ENCODE measurements around the gene UVRAG. TPM values are rescaled to one million over a fixed set of nuclear protein-coding genes. Genes with fewer than 3 reads are reported as not detected.

UVRAG gene
- total and polyA plus RNA-seq, 2 of the 13 experiments (the other 11 are each of a cell fraction or from before 2014, with no cell fraction given) = 9.7 to 17.3 TPM

DNA sequence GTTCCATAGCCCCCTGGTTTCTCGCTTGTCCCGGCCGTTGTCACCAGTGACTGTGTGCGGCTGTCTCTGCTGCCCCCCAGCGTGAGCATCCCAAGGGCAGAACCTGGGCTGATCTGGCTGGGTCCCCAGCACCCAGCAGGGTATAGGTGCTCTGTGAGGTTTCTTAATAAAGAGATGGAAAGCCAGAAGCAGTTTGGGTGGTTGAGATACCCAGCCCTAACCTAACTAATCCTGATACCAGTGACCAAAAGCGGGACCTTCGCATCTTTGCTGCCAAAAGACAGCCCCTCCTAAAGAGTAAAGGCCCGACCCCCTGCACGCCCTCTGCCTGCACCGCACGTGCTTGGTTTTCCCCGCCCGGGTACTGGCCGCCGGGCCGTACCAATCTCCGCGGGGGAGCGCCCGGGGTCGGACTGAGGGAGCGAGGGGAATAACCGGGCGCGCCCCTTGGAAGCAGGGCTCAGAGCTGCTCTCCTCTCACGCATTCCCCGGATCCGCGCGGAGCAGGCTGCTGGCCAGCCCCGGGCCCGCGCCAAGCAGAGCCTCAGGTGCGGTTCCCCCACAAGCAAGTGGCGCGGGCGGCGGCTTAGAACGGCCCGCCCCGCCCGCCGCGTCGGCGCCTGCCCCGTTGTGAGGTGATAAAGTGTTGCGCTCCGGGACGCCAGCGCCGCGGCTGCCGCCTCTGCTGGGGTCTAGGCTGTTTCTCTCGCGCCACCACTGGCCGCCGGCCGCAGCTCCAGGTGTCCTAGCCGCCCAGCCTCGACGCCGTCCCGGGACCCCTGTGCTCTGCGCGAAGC, 46.7 kb upstream of the UVRAG start, which contains the start of gene DGAT2 (continued):
- TF ChIP-seq, protein P1, sequence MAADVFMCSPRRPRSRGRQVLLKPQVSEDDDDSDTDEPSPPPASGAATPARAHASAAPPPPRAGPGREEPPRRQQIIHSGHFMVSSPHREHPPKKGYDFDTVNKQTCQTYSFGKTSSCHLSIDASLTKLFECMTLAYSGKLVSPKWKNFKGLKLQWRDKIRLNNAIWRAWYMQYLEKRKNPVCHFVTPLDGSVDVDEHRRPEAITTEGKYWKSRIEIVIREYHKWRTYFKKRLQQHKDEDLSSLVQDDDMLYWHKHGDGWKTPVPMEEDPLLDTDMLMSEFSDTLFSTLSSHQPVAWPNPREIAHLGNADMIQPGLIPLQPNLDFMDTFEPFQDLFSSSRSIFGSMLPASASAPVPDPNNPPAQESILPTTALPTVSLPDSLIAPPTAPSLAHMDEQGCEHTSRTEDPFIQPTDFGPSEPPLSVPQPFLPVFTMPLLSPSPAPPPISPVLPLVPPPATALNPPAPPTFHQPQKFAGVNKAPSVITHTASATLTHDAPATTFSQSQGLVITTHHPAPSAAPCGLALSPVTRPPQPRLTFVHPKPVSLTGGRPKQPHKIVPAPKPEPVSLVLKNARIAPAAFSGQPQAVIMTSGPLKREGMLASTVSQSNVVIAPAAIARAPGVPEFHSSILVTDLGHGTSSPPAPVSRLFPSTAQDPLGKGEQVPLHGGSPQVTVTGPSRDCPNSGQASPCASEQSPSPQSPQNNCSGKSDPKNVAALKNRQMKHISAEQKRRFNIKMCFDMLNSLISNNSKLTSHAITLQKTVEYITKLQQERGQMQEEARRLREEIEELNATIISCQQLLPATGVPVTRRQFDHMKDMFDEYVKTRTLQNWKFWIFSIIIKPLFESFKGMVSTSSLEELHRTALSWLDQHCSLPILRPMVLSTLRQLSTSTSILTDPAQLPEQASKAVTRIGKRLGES (CRISPR knock-in tag; IDR thresholded peaks at IDR 0.05; ENCODE audit: borderline replicate concordance) = peak; percentile 94
- 0 out of 2 replicates have a peak, but pooled peaks have one; percentile 61 for TF ChIP-seq ZNF235 (CRISPR knock-in tag; IDR thresholded peaks at IDR 0.05; ENCODE audit: borderline replicate concordance)
- no peak for TF ChIP-seq SP140L (CRISPR knock-in tag; IDR thresholded peaks at IDR 0.05; ENCODE audit: borderline replicate concordance)
- no peak for TF ChIP-seq ZC3H4 (CRISPR knock-in tag; IDR thresholded peaks at IDR 0.05; ENCODE audit: borderline replicate concordance)
- peak; percentile 76; the same call in 1 of the 2 replicates for TF ChIP-seq ZNF546 (CRISPR knock-in tag; conservative IDR thresholded peaks at IDR 0.05)
- TF ChIP-seq ZNF761 (CRISPR knock-in tag; conservative IDR thresholded peaks at IDR 0.05) = peak; percentile 57; the same call in 1 of the 2 replicates
- no peak for TF ChIP-seq FLYWCH1 (CRISPR knock-in tag; IDR thresholded peaks at IDR 0.05)
- TF ChIP-seq ZNF10 (CRISPR knock-in tag; IDR thresholded peaks at IDR 0.05; ENCODE audit: borderline replicate concordance, low read depth) = no peak
- peak; percentile 58; the same call in 1 of the 2 replicates for TF ChIP-seq ZNF605 (CRISPR knock-in tag; IDR thresholded peaks at IDR 0.05)
- peak; percentile 16; the same call in 1 of the 2 replicates for TF ChIP-seq ZBTB42 (CRISPR knock-in tag; IDR thresholded peaks at IDR 0.05)
- TF ChIP-seq, protein P2, sequence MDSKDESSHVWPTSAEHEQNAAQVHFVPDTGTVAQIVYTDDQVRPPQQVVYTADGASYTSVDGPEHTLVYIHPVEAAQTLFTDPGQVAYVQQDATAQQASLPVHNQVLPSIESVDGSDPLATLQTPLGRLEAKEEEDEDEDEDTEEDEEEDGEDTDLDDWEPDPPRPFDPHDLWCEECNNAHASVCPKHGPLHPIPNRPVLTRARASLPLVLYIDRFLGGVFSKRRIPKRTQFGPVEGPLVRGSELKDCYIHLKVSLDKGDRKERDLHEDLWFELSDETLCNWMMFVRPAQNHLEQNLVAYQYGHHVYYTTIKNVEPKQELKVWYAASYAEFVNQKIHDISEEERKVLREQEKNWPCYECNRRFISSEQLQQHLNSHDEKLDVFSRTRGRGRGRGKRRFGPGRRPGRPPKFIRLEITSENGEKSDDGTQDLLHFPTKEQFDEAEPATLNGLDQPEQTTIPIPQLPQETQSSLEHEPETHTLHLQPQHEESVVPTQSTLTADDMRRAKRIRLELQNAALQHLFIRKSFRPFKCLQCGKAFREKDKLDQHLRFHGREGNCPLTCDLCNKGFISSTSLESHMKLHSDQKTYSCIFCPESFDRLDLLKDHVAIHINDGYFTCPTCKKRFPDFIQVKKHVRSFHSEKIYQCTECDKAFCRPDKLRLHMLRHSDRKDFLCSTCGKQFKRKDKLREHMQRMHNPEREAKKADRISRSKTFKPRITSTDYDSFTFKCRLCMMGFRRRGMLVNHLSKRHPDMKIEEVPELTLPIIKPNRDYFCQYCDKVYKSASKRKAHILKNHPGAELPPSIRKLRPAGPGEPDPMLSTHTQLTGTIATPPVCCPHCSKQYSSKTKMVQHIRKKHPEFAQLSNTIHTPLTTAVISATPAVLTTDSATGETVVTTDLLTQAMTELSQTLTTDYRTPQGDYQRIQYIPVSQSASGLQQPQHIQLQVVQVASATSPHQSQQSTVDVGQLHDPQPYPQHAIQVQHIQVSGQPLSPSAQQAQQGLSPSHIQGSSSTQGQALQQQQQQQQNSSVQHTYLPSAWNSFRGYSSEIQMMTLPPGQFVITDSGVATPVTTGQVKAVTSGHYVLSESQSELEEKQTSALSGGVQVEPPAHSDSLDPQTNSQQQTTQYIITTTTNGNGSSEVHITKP (CRISPR knock-in tag; IDR thresholded peaks at IDR 0.05; ENCODE audit: low read depth) = peak; percentile 99
- 0 out of 2 replicates have a peak, but pooled peaks have one; percentile 68 for TF ChIP-seq ZBTB3 (CRISPR knock-in tag; IDR thresholded peaks at IDR 0.05; ENCODE audit: borderline replicate concordance, low read depth)
- TF ChIP-seq ZNF160 (CRISPR knock-in tag; IDR thresholded peaks at IDR 0.05) = peak; percentile 80
- TF ChIP-seq, protein P3, sequence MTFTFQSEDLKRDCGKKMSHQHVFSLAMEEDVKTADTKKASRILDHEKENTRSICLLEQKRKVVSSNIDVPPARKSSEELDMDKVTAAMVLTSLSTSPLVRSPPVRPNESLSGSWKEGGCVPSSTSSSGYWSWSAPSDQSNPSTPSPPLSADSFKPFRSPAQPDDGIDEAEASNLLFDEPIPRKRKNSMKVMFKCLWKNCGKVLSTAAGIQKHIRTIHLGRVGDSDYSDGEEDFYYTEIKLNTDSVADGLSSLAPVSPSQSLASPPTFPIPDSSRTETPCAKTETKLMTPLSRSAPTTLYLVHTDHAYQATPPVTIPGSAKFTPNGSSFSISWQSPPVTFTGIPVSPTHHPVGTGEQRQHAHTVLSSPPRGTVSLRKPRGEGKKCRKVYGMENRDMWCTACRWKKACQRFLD (CRISPR knock-in tag; IDR thresholded peaks at IDR 0.05; ENCODE audit: borderline replicate concordance) = peak; percentile 92
- TF ChIP-seq ZBTB1 (CRISPR knock-in tag; IDR thresholded peaks at IDR 0.05; ENCODE audit: borderline replicate concordance) = no peak
- peak; percentile 23; a peak in 2 of 4 replicates for TF ChIP-seq EP300 (IDR thresholded peaks at IDR 0.05; ENCODE audit: low read depth in 2 of 2, low read length in 2 of 2)
- peak; percentile 11; the same call in 1 of the 2 replicates for TF ChIP-seq EP300 (CRISPR knock-in tag; IDR thresholded peaks at IDR 0.05; ENCODE audit: borderline replicate concordance)

All from HepG2 (cell line).